HG03196 (cell line): ENCODE measurements around the gene PJVK.
"Not testable (repeated sequence)": the region's sequence is repeated elsewhere in the genome, so short reads cannot be mapped to it uniquely, and the experiment has no call there.

Source experiments
- ATAC-seq: cut with Tn5 transposase; IDR thresholded peaks from one replicate; pipeline ENCODE4 v1.9.1; 2021; ENCODE audit not compliant: unreplicated experiment

The PJVK gene, protein sequence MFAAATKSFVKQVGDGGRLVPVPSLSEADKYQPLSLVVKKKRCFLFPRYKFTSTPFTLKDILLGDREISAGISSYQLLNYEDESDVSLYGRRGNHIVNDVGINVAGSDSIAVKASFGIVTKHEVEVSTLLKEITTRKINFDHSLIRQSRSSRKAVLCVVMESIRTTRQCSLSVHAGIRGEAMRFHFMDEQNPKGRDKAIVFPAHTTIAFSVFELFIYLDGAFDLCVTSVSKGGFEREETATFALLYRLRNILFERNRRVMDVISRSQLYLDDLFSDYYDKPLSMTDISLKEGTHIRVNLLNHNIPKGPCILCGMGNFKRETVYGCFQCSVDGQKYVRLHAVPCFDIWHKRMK

DNA sequence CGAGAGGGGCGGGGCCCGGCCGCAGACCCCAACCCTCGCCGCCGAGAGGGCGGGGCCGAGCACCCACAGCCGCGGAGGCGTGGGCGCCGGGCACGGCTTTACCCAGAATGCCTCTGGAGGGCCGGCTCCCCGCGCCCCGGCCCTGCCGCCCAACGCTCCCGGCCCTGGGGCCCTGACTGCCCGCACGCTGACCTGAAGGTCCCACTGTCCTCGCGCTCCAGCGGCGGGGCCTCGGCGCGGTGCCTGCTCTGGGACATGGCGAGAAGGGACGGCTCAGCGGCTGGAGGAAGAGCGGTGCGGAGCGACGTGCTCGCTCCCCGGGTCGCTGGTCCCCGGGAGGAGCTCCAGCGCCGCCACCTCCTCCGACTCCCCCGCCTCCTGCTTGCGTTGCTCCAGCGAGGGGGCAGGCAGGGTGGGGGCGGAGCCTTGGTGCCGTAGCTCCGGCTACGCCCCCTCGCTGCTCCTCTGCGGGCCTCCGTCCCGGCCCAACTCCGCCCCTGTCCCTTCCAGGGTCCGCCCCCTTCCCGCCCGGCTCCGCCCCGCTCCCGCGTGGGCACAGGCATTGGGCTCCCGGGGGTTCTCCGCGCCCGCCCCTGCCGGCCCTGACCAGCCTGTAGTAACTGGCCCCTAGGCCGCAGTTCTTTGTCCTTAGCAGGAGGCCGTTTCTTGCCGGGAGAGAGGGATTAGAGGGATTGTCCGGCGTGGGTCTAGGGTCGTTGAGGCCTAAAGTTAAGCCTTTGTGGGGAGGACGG lies at the start of gene PJVK, which contains the start of gene PRKRA:
Gene PJVK (plus strand): TSS at position 605 of the 752 bp plus-strand sequence. CDS start 2,032 bp downstream, outside the sequence.
Gene PRKRA (minus strand): TSS at position 402 of the 752 bp plus-strand sequence. CDS start 145 bp downstream, at position 257.
- ATAC-seq, result peak; percentile 85

DNA sequence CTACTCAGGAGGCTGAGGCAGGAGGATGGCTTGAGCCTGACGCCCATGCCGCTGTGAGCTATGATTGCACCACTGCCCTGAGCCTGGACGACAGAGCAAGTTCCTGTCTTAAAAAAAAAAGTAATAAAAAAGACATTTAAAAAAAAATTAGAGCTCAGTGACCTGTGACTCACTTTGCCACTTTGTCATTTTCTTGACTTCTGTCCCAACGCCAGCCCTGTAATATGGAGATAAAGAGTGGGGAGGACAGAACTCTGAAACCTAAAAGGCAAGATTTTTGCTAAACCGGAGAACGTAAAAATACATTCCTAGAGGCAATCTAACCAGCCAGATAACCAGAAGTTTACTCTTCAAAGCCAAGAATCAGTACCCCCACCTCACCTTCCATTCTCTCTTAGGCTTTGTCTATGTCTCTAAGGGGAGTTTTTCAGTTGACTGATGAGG lies 49.2 kb upstream of the PJVK start:
- no peak for ATAC-seq

DNA sequence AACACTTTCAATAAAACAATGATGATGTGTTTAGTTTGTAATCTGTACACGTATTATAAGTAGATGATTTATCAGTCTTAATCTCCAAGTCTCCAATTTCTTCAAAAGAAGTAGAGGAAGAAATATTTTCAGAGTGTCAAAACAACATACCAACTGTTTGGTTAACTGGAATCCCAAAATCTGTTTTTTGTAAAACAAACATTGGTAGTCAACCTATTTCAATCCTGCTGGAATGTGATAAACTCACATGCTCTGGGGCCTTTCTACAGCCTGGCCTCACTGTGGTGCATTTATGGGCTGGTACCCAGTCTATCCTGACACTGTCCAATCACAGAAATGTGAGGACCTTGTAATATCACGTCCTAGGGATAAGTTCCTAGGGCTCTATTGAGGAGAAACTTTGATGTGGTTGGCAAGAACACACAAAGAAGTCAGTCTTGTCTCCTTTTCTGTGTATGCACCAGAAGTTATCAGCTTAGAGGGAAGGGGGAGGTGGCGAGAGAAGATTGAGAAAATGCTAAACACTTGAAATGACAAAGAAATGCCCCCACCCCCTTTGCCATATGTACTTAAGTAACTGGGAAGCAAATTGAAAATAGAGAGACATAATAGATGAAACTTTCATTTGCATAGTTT lies 47.4 kb upstream of the PJVK start:
- peak; percentile 42 for ATAC-seq

DNA sequence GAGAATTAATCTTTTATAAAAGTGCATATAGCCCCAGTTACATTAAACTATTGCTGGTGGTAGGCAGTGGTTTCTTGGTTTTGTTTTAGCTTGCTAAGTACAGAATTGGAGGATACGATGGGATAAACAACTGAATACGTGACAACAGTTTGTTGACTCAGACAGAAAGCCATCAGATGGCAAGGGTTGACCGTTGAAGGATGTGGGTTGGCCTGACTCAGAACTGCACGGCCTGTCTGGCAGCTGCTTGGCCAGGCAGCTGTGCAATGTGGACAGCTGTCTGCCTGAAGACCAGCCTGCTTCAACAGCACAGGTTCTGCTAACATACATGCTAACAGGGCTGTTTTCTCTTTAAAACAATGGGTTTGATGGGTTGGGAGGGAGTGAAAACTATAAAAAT lies 46.8 kb upstream of the PJVK start:
- ATAC-seq, result peak; percentile 100

DNA sequence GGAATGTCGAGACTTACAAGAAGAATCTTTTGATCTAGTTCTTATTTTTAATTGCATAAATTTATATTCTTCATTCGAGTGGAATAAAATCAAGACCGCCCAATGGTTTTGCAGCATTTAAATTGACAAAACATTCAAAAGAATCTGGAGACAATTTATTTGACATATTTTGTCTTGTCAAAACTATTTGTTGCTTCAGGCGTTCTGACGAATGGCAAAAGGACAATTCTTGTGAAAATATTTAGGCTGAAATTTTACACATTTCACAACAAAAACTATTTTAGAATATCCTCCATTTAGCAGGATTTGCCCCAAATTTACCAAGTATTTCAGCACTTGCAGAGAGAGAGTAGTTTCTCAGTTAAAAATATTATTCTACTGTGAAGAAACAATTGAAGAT lies 41.9 kb upstream of the PJVK start:
- ATAC-seq, result no peak

DNA sequence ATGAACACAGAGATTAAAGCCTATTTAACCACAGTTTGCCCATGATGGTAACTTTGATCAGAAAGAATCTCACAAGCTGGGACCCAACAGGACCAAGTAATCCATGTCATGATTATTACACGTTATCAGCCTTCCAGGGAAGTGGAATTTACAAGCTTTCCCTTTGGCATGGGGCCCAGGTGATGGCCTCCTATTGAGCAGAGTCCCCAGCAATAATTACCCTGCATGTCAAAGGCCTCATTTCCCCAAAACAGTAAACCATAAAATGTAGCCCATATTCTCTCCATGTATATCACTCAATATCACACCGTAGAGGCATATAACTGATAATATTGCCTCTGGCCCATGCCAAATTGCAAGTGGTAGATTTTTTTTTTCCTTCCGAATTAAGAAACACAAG lies 39.1 kb upstream of the PJVK start:
- ATAC-seq, result no peak

DNA sequence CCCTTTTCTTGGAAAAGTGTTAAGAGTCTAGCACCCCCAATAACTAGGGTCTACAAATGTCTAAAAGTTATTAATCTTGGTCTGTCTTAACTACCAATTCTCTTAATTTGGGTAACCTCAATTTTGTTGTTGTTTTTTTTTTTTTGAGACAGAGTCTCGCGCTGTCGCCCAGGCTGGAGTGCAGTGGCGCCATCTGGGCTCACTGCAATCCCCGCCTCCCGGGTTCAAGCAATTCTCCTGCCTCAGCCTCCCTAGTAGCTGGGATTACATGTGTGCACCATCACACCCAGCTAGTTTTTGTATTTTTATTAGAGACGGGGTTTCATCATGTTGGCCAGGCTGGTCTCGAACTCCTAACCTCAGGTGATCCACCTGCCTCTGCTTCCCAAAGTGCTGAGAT lies 38.7 kb upstream of the PJVK start:
- not testable (repeated sequence) for ATAC-seq

DNA sequence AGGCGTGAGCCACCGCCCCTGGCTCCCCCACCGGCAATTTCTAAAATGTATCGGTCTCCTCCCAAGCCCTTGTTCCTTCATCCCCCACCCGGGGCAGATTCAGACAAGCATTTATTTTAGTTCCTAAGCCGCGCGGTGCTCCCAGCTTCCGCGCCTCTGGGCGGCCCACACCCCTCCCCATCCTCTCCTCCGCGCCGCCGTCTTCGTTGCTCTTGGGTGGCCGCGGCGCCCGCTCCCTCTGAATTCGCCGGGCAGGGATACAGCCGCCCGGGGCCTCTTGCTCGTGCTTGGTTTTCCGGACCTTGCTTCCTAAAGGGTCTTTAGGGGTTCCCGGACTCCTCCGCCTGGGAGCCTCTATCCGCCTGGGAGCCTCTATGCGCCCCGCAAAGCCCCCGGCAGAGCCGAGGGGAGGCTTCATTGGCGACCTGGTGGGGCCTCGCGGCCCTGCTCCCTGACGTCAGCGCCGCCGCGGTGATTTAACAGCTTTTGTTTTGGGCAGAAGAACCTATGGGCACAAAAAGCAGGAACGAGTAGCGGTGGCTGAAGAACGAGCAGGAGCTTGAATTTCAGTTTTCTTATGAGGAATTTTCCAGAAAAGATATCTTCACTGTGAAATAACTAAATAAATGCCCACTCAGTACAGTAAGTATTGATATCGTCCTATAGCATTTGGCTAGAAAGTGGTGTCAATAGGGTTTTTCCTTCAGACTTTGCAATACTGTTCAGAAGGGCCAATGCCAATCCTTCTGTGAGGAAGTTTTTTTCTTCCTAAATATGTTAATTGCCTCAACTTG lies 37.5 kb upstream of the PJVK start:
- peak; percentile 72 for ATAC-seq

DNA sequence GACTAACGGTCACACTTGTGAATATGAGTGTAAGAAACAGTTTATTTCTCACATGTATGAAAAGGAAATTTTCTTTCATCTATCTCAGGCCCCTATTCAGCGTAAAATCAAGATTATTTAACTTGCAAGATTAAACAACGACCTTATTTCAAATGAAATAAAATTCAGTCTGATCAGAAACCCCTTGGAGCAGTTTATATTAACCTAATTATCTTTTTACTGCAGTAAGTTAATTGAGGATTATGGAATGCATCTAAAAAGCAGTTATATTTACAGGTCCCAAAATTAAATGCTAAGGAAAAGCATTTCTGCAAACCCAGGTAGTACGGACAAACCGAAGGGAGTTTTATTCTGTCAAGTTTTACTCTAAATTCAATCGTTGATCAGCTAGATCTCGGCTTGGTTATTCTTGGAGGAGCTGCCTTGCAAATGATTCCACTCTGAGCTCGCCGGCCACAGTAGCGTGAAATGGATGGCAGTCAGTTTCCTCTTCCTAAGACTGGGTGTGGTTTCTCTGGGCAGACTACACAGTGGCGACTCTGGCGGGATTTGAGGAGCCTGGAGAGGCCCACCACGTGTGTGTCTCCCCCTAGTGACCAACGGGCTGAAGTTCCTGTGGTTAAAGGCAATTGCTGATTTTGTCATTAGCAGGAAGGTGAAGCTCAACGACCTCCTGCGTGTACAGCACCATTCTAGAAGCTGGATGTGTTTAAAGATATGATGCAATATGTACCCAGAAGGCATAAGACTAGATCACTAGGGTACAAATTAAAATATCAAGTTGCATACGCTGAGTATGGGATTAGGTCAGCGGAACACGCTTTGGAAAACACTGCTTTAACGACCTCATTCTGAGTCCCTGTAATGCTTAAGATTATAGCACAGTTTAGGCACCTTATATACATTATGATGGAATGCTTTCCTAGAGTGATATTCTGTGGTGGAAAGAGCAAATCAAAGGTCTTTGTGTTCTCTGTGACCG lies 36.6 kb upstream of the PJVK start:
- ATAC-seq, result peak; percentile 82

DNA sequence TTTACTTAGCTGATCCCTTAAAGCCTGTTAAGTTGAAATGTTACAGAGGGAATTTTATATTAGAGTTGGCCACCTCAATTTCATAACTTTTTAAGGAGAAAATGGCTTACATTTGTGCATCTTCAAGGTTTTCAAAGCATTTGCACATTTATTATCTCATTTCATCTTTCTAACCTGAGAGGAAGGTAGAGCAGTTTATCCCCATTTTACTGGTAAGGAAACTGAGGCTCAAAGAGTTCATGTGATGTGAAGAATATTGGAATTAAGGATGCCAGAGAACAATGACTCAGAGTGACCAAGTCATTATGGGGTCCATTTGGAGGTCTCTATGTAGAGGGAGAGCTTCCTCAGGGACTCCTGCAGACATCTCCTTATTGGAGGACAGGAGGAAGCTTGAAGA lies 35.2 kb upstream of the PJVK start:
- ATAC-seq, result no peak

DNA sequence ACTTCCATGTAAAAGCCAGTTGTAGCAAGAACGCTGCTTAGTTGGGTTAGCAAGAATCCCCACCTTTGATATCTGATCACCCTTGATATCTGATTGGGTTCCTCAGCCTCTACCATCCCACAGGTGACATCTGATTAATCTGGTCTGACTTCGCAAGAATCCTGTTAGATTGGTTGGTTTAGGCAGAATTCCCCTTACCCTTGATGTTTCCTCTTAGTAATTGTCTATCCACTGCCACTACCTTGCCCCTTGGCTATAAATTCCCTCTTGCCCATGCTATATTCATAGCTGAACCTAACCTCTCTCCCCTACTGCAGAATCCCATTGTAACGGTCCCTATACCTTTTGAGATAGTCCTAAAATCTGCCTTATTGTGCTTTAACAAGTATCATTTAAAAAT lies 33.3 kb upstream of the PJVK start:
- ATAC-seq, result no peak

DNA sequence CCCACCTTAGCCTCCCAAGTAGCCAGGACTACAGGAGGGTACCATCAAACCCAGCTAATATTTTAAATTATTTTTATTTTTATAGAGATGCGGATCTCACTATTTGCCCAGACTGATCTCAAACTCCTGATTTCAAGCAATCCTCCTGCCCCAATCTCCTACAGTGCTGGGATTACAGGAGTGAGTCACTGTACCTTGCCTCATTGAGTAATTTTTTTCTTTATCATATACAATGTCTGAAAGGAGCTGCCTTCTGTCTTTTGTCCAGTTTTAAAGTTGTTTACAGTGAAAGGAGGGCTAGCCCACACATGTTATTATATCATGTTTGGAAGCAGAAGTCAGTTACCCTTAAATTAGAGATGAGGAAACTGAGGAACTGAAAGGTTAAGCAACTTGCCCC lies 32.8 kb upstream of the PJVK start:
- no peak for ATAC-seq

DNA sequence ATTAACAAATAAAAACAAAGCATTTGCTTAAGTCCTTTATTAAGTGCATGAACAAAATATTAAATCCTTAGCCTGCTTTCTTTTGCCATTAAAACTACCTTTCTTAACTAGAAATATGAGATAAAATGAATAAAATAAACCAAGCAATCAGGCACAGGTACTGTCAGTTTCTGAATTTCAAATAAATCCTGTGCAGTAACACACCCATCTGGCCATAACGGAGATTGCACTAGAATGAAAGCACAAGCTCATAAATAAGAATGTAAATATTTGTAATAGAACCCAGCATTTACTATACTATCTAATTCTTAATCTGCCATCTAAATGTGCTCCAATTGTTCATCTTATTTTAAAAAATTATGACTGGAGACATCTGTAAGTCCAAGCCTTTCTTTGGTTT lies 32.1 kb upstream of the PJVK start:
- no peak for ATAC-seq

DNA sequence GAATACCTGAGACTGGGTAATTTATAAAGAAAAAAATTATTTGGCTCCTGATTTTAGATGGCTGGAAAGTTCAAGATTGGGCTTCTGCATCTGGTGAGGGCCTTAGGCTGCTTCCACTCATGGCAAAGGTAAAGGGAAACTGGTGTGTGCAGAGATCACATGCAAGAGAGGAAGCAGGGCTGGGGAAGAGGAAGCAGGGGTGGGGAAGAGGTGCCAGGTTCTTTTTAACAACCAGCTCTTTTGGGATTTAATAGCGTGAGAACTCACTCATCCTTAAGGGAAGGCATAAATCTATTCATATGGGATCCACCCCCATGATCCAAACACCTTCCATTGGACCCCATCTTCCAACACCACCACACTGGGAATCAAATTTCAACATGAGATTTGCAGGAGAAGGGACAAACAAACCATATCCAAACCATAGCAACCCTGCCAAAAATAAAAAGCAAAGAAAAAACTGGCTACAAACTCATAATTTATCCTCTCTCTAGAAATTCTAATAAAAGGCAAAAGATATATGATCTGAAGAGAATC lies 30.6 kb upstream of the PJVK start:
- ATAC-seq, result no peak

DNA sequence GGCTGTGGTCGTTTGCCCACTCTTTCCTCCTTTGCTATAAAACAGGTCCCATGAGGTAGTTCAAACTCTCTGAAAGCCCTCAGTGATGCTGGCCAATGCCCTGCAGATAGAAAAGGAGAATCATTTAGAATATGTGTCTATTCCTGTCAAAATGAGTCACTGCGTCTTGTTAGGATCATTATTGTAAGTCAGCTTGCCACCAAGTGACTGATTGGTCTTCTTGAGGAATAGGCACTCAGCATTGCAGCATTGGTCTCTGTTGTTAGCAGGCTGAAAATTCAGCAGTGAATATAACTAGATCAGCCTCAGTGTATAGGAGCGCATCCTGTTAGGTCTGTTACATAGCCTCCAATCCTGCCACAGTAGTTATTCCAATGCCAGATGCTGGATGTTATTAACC lies 29.1 kb upstream of the PJVK start:
- ATAC-seq, result no peak

DNA sequence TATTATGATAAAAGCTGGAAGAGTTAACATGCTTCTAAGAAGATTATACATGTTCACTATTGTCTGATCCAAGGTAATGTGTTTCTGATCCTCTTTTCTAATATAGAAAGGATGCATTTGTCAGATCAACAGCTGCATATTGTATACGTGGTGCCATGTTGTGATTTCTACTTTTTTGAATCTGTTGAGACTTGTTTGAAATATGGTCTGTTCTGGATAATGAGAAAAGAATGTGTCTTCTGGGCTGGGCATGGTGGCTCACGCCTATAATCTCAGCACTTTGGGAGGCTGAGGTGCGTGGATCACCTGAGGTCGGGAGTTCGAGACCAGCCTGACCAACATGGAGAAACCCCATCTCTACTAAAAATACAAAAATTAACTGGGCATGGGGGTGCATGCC lies 27.4 kb upstream of the PJVK start:
- ATAC-seq, result not testable (repeated sequence)

DNA sequence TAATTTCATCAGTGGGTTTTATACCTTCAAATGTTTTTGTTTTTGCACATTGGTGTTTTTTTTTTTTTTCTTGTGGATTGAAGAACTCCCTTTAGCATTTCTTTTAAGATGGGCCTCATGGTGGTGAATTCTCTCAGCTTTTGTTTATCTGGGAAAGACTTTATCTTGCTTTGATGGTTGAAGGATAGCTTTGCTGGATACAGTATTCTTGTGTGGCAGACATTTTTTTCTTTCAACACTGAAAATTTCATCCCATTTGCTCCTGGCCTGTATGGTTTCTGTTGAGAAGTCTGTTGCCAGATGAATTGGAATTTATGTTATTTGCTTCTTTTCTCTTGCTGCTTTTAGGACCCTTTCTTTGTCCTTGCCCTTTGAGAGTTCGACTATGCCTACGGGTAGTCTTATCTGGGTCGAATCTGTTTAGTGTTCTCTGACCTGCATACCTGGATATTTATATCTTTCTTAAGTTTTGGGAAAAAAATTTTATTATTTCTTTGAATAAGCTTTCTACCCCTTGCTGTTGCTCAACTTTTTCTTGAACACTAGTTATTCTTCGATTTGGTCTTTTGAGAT lies 25.8 kb upstream of the PJVK start:
- no peak for ATAC-seq

DNA sequence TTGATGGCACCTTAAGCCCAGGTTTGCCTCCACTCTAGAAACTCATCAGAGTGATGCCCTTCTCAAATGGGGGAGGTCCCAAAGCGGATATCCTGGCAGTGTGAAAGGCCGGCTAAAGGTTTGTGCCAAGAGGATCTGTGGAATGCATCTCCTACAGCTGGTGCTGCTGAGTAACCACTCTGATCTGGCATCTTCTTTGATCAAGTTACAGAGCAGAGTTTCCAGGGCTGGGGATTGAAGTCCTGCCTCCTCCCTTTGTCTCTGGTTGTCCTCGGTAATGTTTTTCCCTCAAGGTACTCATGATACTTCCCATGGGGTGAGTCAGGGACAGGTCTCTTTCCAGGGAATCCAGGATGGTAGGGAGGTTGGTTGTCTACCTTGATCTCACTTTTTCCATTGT lies 24.8 kb upstream of the PJVK start:
- no peak for ATAC-seq

DNA sequence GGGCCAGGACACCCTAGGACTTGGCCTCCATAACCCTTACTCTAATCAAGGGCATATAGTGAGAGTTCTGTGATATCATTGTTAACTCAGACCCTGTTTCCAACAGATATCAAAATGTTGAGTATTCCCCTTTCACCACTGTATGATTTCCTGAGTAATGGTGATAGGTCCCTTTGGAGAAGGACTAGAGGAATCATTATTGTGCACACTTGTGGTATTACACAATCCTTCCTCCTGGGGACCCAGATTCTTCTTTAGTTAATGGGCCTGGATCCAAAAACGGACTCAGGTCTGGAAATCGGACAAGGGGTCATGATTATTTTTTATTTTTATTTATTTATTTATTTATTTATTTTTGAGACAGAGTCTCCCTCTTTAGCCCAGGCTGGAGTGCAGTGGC lies 23.7 kb upstream of the PJVK start:
- ATAC-seq, result no peak
